ENCODE measurements around the gene CASZ1.

CASZ1 gene

GRCh38 chr1:10820422-10820821 is 24.0 kb upstream of the CASZ1 start:
- no peak for DNase-seq

GRCh38 chr1:10819198-10819901 is 22.9 kb upstream of the CASZ1 start:
- no peak for DNase-seq

GRCh38 chr1:10818262-10819197 is 22.1 kb upstream of the CASZ1 start:
- no peak for DNase-seq

GRCh38 chr1:10816743-10817369 is 20.4 kb upstream of the CASZ1 start:
- no peak for DNase-seq

GRCh38 chr1:10816233-10816632 is 19.8 kb upstream of the CASZ1 start:
- no peak for DNase-seq

- DNase-seq: no peak
Measured at GRCh38 chr1:10815858-10816195, 19.4 kb upstream of the CASZ1 start.

- DNase-seq: no peak
Measured at GRCh38 chr1:10814976-10815857, 18.8 kb upstream of the CASZ1 start.

- no peak for DNase-seq
Measured at GRCh38 chr1:10814312-10814711, 17.9 kb upstream of the CASZ1 start.

GRCh38 chr1:10813799-10814198 is 17.4 kb upstream of the CASZ1 start:
- DNase-seq: no peak

- DNase-seq: no peak
Measured at GRCh38 chr1:10812387-10812915, 16.0 kb upstream of the CASZ1 start.

GRCh38 chr1:10808441-10808840 is 12.0 kb upstream of the CASZ1 start:
- no peak for DNase-seq

GRCh38 chr1:10806966-10807365 is 10.5 kb upstream of the CASZ1 start:
- DNase-seq: no peak

- DNase-seq: no peak
Measured at GRCh38 chr1:10803971-10804820, 7.8 kb upstream of the CASZ1 start.

GRCh38 chr1:10802944-10803715 is 6.7 kb upstream of the CASZ1 start:
- DNase-seq: no peak

- DNase-seq: no peak
Measured at GRCh38 chr1:10800778-10801177, 4.3 kb upstream of the CASZ1 start.

- no peak for DNase-seq
Measured at GRCh38 chr1:10799726-10800125, 3.3 kb upstream of the CASZ1 start.

GRCh38 chr1:10795276-10796021 is 997 bp downstream of the CASZ1 start:
- DNase-seq: no peak

- no peak for DNase-seq
Measured at GRCh38 chr1:10794724-10795275, 1.6 kb downstream of the CASZ1 start.

GRCh38 chr1:10793129-10793651 is 3.3 kb downstream of the CASZ1 start:
- no peak for DNase-seq
